GM18909 (cell line): Measurements from ENCODE around the gene KLHL29.

Experiments used
- ATAC-seq: cut with Tn5 transposase; IDR thresholded peaks from one replicate; pipeline ENCODE4 v1.9.1; 2021; ENCODE audit warnings: mild to moderate bottlenecking; ENCODE audit not compliant: unreplicated experiment, poor library complexity

The KLHL29 gene

GRCh38 chr2:23487735-23488492 is 102.9 kb downstream of the KLHL29 start:
- ATAC-seq = no peak

- ATAC-seq = no peak
Measured at GRCh38 chr2:23488584-23488983, 103.6 kb downstream of the KLHL29 start.

GRCh38 chr2:23489471-23490322 is 104.7 kb downstream of the KLHL29 start:
- no peak for ATAC-seq

- no peak for ATAC-seq
Measured at GRCh38 chr2:23491591-23492336, 106.8 kb downstream of the KLHL29 start.

GRCh38 chr2:23492337-23492675 is 107.3 kb downstream of the KLHL29 start:
- no peak for ATAC-seq

- ATAC-seq = no peak
Measured at GRCh38 chr2:23492921-23493320, 107.9 kb downstream of the KLHL29 start.

- ATAC-seq = no peak
Measured at GRCh38 chr2:23493846-23494245, 108.9 kb downstream of the KLHL29 start.

- no peak for ATAC-seq
Measured at GRCh38 chr2:23494286-23494685, 109.3 kb downstream of the KLHL29 start.

- ATAC-seq = no peak
Measured at GRCh38 chr2:23495661-23496114, 110.7 kb downstream of the KLHL29 start.

- ATAC-seq = no peak
Measured at GRCh38 chr2:23496456-23496855, 111.5 kb downstream of the KLHL29 start.

GRCh38 chr2:23497063-23497462 is 112.1 kb downstream of the KLHL29 start:
- no peak for ATAC-seq

- ATAC-seq = no peak
Measured at GRCh38 chr2:23497536-23497935, 112.6 kb downstream of the KLHL29 start.

GRCh38 chr2:23498943-23499342 is 114.0 kb downstream of the KLHL29 start:
- ATAC-seq = no peak

- ATAC-seq = no peak
Measured at GRCh38 chr2:23499439-23499838, 114.5 kb downstream of the KLHL29 start.

- ATAC-seq = no peak
Measured at GRCh38 chr2:23500836-23501235, 115.9 kb downstream of the KLHL29 start.

- no peak for ATAC-seq
Measured at GRCh38 chr2:23502096-23502495, 117.1 kb downstream of the KLHL29 start.

GRCh38 chr2:23503097-23503496 is 118.1 kb downstream of the KLHL29 start:
- ATAC-seq = no peak

GRCh38 chr2:23503682-23504081 is 118.7 kb downstream of the KLHL29 start:
- no peak for ATAC-seq

- ATAC-seq = no peak
Measured at GRCh38 chr2:23504591-23504990, 119.6 kb downstream of the KLHL29 start.

- ATAC-seq = no peak
Measured at GRCh38 chr2:23505218-23505983, 120.4 kb downstream of the KLHL29 start.
